ENCODE measurements around the gene ZNF410. TPM values are rescaled to one million over a fixed set of nuclear protein-coding genes. Genes with fewer than 3 reads are reported as not detected.

ZNF410 gene
- total RNA-seq, 4 donors from 2014 or later = 48.8 to 57.3 (median 51.2) TPM

GRCh38 chr14:73846947-73847346, 39.7 kb upstream of the ZNF410 start:
- WGBS, 2 donors = 74 to 84% methylated on average over 4 of the region's 4 CpGs
- H3K36me3 ChIP-seq = no peaks in the 10 kb centered on the region

GRCh38 chr14:73851000-73851399, 35.7 kb upstream of the ZNF410 start:
- no peaks in the 10 kb centered on the region for H3K27me3 ChIP-seq
- H3K4me1 ChIP-seq = peaks cover 11 to 17% of the 10 kb centered on the region in 2 donors
- peak overlapping the region; percentile 95 to 97 (median 95) for H3K27ac ChIP-seq
- peak overlapping the region in 2 of 3 donors; percentile 48 to 72 for H3K4me3 ChIP-seq (replicated peaks in 1 of 3)
- H3K36me3 ChIP-seq = no peaks in the 10 kb centered on the region
- TF ChIP-seq POLR2A (IDR thresholded peaks at IDR 0.05) (no peak), CTCF (IDR thresholded peaks at IDR 0.05) (no peak)
- no peak for DNase-seq
- WGBS, 2 donors = 47 to 50% methylated on average over 6 of the region's 6 CpGs
- intact Hi-C loops (cut with DNase I) = no loop called here
- no peaks in the 10 kb centered on the region for H3K9me3 ChIP-seq

More at GRCh38 chr14:73846947-73847346, 39.7 kb upstream of the ZNF410 start:
- TF ChIP-seq CTCF (IDR thresholded peaks at IDR 0.05) = no peak
- no peak for TF ChIP-seq POLR2A (IDR thresholded peaks at IDR 0.05)
- H3K27ac ChIP-seq = no peak overlapping the region
- no peak overlapping the region for H3K4me3 ChIP-seq (replicated peaks in 1 of 3)
- intact Hi-C loops (cut with DNase I) = no loop called here
- H3K27me3 ChIP-seq = no peaks in the 10 kb centered on the region
- no peaks in the 10 kb centered on the region for H3K9me3 ChIP-seq
- H3K4me1 ChIP-seq = peaks cover 7 to 11% of the 10 kb centered on the region in 2 donors
- DNase-seq = no peak

- intact Hi-C loops (cut with DNase I) = no loop called here
- WGBS, 2 donors = 1 to 3% methylated on average over 30 to 47 of the region's 51 CpGs
- no peaks in the 10 kb centered on the region for H3K27me3 ChIP-seq
- peak within 1 kb of the TSS; percentile 24 to 72 (median 48) for H3K4me3 ChIP-seq (replicated peaks in 1 of 3)
- H3K4me1 ChIP-seq = peaks cover 11 to 17% of the 10 kb centered on the region in 2 donors
- peak within 1 kb of the TSS; percentile 95 to 97 (median 95) for H3K27ac ChIP-seq
- no peaks in the 10 kb centered on the region for H3K36me3 ChIP-seq
- peak; percentile 96 to 98 for DNase-seq
- H3K9me3 ChIP-seq = no peaks in the 10 kb centered on the region
- TF ChIP-seq CTCF (IDR thresholded peaks at IDR 0.05) = peak in 3 of 6 experiments; percentile 7 to 35 (median 22)
- peak; percentile 3 to 88 for TF ChIP-seq POLR2A (IDR thresholded peaks at IDR 0.05)
Observed at GRCh38 chr14:73851567-73852382, 34.9 kb upstream of the ZNF410 start, which contains the start of gene PTGR2. TSS of gene PTGR2 (plus strand) at chr14:73851831. CDS start at chr14:73858863, 7,032 bp downstream.

- no peak for TF ChIP-seq POLR2A (IDR thresholded peaks at IDR 0.05)
- no peak for TF ChIP-seq CTCF (IDR thresholded peaks at IDR 0.05)
- no peaks in the 10 kb centered on the region for H3K36me3 ChIP-seq
- no peaks in the 10 kb centered on the region for H3K27me3 ChIP-seq
- H3K9me3 ChIP-seq = no peaks in the 10 kb centered on the region
- no peak for DNase-seq
- H3K4me1 ChIP-seq = no peaks in the 10 kb centered on the region
- no peak overlapping the region for H3K4me3 ChIP-seq (replicated peaks in 1 of 3)
- no peak overlapping the region for H3K27ac ChIP-seq
- intact Hi-C loops (cut with DNase I) = no loop called here
Observed at GRCh38 chr14:73859145-73859544, 27.5 kb upstream of the ZNF410 start.

- no peaks in the 10 kb centered on the region for H3K9me3 ChIP-seq
- H3K27ac ChIP-seq = no peak overlapping the region
- no peaks in the 10 kb centered on the region for H3K4me1 ChIP-seq
- TF ChIP-seq POLR2A (IDR thresholded peaks at IDR 0.05) (no peak), CTCF (IDR thresholded peaks at IDR 0.05) (no peak)
- no peaks in the 10 kb centered on the region for H3K36me3 ChIP-seq
- H3K4me3 ChIP-seq (replicated peaks in 1 of 3) = no peak overlapping the region
- WGBS, 2 donors = 92 to 95% methylated on average over 5 of the region's 5 CpGs
- no peak for DNase-seq
- no peaks in the 10 kb centered on the region for H3K27me3 ChIP-seq
- intact Hi-C loops (cut with DNase I) = no loop called here
Observed at GRCh38 chr14:73861073-73861472, 25.6 kb upstream of the ZNF410 start.

Measured in thyroid gland (tissue), 4 donors.